Retinal pigment epithelial cell (primary cell): ENCODE data around the gene DLGAP4.

Experiments
- DNase-seq: peaks from one replicate; pipeline ENCODE4 v3.0.0-alpha.2; 2010; ENCODE audit warnings: low read depth
- H3K4me3 ChIP-seq: 2 replicates; pipeline ENCODE4 v1.5.1; 2011; ENCODE audit warnings: mild to moderate bottlenecking, low read length, control low read depth, moderate library complexity
- TF ChIP-seq, protein P1 (sequence below): conservative IDR thresholded peaks from 2 replicates; pipeline ENCODE4 v1.5.1; 2011; ENCODE audit warnings: low read depth, low read length, control low read depth, inconsistent platforms

The DLGAP4 gene

DNA sequence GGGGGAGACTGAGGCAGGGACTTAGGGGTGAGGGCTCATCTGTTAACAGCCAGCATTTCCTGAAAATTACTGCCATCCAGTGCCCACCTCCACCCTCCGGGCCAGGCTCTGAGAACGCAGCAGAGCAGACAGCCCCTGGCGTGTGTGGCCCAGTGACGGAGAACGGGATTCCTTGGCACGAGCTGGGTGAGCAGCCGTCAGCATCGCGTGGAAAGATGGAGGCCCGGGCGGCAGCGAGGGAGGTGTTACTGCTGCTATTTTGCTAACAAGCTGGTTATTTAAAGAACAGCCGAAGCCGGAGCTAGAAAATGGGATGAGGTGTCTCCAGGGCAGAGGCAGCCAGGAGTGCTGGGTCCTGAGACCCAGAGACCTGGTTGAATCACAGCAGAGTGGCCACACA lies 62.7 kb downstream of the DLGAP4 start:
- no peak for DNase-seq
- no peak overlapping the region for H3K4me3 ChIP-seq
- TF ChIP-seq, protein P1, sequence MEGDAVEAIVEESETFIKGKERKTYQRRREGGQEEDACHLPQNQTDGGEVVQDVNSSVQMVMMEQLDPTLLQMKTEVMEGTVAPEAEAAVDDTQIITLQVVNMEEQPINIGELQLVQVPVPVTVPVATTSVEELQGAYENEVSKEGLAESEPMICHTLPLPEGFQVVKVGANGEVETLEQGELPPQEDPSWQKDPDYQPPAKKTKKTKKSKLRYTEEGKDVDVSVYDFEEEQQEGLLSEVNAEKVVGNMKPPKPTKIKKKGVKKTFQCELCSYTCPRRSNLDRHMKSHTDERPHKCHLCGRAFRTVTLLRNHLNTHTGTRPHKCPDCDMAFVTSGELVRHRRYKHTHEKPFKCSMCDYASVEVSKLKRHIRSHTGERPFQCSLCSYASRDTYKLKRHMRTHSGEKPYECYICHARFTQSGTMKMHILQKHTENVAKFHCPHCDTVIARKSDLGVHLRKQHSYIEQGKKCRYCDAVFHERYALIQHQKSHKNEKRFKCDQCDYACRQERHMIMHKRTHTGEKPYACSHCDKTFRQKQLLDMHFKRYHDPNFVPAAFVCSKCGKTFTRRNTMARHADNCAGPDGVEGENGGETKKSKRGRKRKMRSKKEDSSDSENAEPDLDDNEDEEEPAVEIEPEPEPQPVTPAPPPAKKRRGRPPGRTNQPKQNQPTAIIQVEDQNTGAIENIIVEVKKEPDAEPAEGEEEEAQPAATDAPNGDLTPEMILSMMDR: no peak

GRCh38 chr20:36369739-36370138 lies 63.6 kb downstream of the DLGAP4 start:
- H3K4me3 ChIP-seq: no peak overlapping the region
- DNase-seq: no peak
- TF ChIP-seq, protein P1: no peak

GRCh38 chr20:36370991-36371790 lies 65.1 kb downstream of the DLGAP4 start:
- DNase-seq: no peak
- TF ChIP-seq, protein P1: no peak
- no peak overlapping the region for H3K4me3 ChIP-seq

DNA sequence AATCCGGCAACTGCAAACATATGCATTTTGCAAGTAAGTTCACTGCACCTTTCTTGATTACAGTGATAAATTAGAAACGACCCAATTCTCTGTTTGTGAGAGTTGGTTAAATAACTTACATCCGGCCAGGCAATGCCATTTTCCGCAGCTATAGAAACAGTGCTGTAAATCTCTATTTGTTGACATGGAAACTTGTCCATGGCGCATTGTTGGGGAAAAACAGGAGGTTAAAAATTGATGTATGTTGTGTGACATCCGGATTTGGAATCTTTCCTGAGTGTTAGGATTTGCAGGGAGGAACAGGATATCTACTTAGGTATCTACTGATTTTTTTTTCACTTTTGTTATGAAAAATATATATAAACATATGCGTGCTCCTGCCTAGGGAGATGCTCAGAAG lies 66.5 kb downstream of the DLGAP4 start:
- TF ChIP-seq, protein P1: no peak
- H3K4me3 ChIP-seq: no peak overlapping the region
- DNase-seq: no peak

- no peak overlapping the region for H3K4me3 ChIP-seq
- TF ChIP-seq, protein P1: no peak
- no peak for DNase-seq
These were observed 67.0 kb downstream of the DLGAP4 start for GRCh38 chr20:36373089-36373488.

- TF ChIP-seq, protein P1: no peak
These were observed 68.9 kb downstream of the DLGAP4 start for GRCh38 chr20:36374995-36375394.

More at GRCh38 chr20:36374995-36375394, 68.9 kb downstream of the DLGAP4 start:
- H3K4me3 ChIP-seq: no peak overlapping the region
- DNase-seq: no peak
